ENCODE results near the gene SNX9. TPM values are rescaled to one million over a fixed set of nuclear protein-coding genes. Genes with fewer than 3 reads are reported as not detected.
A peak's percentile ranks its signal among the peaks of the same experiment; 100 is the strongest.

SNX9 gene
- total and polyA plus RNA-seq, 10 of the 15 experiments (the other 5 are each of a cell fraction or from before 2014, with no cell fraction given) = 0.03 to 2.0 (median 0.37) TPM

DNA sequence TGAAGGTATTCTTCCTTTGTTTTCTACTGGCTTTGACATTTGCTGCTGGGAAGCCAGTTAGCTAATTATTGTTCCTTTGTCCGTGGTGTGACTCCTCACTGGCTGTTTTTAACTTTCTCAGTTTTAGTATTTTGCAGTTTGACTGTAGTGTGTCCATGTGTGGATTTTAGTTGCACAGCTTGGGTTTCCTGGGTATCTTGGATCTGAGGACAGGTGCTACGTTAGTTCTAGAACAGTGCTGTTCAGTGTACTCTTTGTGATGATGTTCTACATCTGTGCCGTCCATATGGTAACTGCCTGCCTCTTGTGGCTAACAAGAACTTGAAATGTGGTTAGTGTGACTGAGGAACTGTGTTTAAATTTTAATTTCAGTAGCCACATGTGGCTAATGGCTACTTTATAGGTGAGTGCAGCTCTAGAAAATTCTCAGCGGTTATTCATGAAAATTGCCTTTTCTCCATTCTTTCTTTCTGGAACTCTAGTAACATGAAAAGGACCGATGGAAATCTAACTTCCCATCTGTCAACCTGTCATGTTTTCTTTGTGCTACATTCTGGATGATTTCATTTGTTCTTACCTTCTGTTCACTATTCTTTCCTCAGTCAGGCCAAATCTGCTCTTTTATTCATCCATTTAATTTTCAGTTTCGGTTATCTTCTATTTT, 7.4 kb downstream of the SNX9 start (continued):
- TF ChIP-seq, protein P1, sequence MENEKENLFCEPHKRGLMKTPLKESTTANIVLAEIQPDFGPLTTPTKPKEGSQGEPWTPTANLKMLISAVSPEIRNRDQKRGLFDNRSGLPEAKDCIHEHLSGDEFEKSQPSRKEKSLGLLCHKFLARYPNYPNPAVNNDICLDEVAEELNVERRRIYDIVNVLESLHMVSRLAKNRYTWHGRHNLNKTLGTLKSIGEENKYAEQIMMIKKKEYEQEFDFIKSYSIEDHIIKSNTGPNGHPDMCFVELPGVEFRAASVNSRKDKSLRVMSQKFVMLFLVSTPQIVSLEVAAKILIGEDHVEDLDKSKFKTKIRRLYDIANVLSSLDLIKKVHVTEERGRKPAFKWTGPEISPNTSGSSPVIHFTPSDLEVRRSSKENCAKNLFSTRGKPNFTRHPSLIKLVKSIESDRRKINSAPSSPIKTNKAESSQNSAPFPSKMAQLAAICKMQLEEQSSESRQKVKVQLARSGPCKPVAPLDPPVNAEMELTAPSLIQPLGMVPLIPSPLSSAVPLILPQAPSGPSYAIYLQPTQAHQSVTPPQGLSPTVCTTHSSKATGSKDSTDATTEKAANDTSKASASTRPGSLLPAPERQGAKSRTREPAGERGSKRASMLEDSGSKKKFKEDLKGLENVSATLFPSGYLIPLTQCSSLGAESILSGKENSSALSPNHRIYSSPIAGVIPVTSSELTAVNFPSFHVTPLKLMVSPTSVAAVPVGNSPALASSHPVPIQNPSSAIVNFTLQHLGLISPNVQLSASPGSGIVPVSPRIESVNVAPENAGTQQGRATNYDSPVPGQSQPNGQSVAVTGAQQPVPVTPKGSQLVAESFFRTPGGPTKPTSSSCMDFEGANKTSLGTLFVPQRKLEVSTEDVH (IDR thresholded peaks at IDR 0.05; ENCODE audit: low read depth, partially characterized antibody) = no peak
- TF ChIP-seq NR2F1 (conservative IDR thresholded peaks at IDR 0.05) (0 out of 2 replicates have a peak, but pooled peaks have one; percentile 63), FOXK2 (IDR thresholded peaks at IDR 0.05) (no peak), SMAD1 (IDR thresholded peaks at IDR 0.05; ENCODE audit: low read depth, partially characterized antibody) (no peak), FOS (IDR thresholded peaks at IDR 0.05; ENCODE audit: borderline replicate concordance, extremely low read depth, insufficient read length) (no peak), BRCA1 (IDR thresholded peaks at IDR 0.05; ENCODE audit: low read depth, low read length) (no peak), RFX5 (IDR thresholded peaks at IDR 0.05; ENCODE audit: low read depth, low read length) (no peak), MEF2B (IDR thresholded peaks at IDR 0.05; ENCODE audit: partially characterized antibody, poor library complexity, severe bottlenecking) (peak; percentile 65), EZH2 (IDR thresholded peaks at IDR 0.05; ENCODE audit: borderline replicate concordance, control insufficient read depth, low read depth, low read length) (no peak), CBX3 (IDR thresholded peaks at IDR 0.05; ENCODE audit: borderline replicate concordance, low read depth) (no peak)
- TF ChIP-seq, protein P2, sequence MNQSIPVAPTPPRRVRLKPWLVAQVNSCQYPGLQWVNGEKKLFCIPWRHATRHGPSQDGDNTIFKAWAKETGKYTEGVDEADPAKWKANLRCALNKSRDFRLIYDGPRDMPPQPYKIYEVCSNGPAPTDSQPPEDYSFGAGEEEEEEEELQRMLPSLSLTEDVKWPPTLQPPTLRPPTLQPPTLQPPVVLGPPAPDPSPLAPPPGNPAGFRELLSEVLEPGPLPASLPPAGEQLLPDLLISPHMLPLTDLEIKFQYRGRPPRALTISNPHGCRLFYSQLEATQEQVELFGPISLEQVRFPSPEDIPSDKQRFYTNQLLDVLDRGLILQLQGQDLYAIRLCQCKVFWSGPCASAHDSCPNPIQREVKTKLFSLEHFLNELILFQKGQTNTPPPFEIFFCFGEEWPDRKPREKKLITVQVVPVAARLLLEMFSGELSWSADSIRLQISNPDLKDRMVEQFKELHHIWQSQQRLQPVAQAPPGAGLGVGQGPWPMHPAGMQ (IDR thresholded peaks at IDR 0.05; ENCODE audit: borderline replicate concordance) = no peak
- TF ChIP-seq, protein P3, sequence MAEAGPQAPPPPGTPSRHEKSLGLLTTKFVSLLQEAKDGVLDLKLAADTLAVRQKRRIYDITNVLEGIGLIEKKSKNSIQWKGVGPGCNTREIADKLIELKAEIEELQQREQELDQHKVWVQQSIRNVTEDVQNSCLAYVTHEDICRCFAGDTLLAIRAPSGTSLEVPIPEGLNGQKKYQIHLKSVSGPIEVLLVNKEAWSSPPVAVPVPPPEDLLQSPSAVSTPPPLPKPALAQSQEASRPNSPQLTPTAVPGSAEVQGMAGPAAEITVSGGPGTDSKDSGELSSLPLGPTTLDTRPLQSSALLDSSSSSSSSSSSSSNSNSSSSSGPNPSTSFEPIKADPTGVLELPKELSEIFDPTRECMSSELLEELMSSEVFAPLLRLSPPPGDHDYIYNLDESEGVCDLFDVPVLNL (IDR thresholded peaks at IDR 0.05; ENCODE audit: low read depth, low read length) = no peak
- TF ChIP-seq, protein P4, sequence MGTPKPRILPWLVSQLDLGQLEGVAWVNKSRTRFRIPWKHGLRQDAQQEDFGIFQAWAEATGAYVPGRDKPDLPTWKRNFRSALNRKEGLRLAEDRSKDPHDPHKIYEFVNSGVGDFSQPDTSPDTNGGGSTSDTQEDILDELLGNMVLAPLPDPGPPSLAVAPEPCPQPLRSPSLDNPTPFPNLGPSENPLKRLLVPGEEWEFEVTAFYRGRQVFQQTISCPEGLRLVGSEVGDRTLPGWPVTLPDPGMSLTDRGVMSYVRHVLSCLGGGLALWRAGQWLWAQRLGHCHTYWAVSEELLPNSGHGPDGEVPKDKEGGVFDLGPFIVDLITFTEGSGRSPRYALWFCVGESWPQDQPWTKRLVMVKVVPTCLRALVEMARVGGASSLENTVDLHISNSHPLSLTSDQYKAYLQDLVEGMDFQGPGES (IDR thresholded peaks at IDR 0.05) = no peak
- TF ChIP-seq, protein P5, sequence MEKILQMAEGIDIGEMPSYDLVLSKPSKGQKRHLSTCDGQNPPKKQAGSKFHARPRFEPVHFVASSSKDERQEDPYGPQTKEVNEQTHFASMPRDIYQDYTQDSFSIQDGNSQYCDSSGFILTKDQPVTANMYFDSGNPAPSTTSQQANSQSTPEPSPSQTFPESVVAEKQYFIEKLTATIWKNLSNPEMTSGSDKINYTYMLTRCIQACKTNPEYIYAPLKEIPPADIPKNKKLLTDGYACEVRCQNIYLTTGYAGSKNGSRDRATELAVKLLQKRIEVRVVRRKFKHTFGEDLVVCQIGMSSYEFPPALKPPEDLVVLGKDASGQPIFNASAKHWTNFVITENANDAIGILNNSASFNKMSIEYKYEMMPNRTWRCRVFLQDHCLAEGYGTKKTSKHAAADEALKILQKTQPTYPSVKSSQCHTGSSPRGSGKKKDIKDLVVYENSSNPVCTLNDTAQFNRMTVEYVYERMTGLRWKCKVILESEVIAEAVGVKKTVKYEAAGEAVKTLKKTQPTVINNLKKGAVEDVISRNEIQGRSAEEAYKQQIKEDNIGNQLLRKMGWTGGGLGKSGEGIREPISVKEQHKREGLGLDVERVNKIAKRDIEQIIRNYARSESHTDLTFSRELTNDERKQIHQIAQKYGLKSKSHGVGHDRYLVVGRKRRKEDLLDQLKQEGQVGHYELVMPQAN (conservative IDR thresholded peaks at IDR 0.05) = no peak
- TF ChIP-seq, protein P6, sequence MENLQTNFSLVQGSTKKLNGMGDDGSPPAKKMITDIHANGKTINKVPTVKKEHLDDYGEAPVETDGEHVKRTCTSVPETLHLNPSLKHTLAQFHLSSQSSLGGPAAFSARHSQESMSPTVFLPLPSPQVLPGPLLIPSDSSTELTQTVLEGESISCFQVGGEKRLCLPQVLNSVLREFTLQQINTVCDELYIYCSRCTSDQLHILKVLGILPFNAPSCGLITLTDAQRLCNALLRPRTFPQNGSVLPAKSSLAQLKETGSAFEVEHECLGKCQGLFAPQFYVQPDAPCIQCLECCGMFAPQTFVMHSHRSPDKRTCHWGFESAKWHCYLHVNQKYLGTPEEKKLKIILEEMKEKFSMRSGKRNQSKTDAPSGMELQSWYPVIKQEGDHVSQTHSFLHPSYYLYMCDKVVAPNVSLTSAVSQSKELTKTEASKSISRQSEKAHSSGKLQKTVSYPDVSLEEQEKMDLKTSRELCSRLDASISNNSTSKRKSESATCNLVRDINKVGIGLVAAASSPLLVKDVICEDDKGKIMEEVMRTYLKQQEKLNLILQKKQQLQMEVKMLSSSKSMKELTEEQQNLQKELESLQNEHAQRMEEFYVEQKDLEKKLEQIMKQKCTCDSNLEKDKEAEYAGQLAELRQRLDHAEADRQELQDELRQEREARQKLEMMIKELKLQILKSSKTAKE (IDR thresholded peaks at IDR 0.05; ENCODE audit: low read depth, poor library complexity, severe bottlenecking) = peak; percentile 58
